Neuronal stem cell (in vitro differentiated cells): ENCODE results near the gene B4GALNT4.

Experiments
- DNase-seq: peaks from one replicate; pipeline ENCODE4 v3.0.0-alpha.2; 2013; ENCODE audit warnings: low spot score
- H2AFZ ChIP-seq: one replicate; pipeline ENCODE4 v1.6.1; 2013; ENCODE audit warnings: mild to moderate bottlenecking, low read length, inconsistent platforms
- H2AK5ac ChIP-seq: 2 replicates; pipeline ENCODE4 v1.6.1; 2013; ENCODE audit warnings: low read depth, mild to moderate bottlenecking, inconsistent platforms, low read length, moderate library complexity, mixed read lengths
- H2BK120ac ChIP-seq: 2 replicates; pipeline ENCODE4 v1.6.1; 2013; ENCODE audit warnings: low read depth, mild to moderate bottlenecking, inconsistent platforms, low read length, moderate library complexity, mixed read lengths
- H2BK12ac ChIP-seq: one replicate; pipeline ENCODE4 v1.6.1; 2013; ENCODE audit warnings: low read length, inconsistent platforms
- H2BK15ac ChIP-seq: 2 replicates; pipeline ENCODE4 v1.6.1; 2013; ENCODE audit warnings: mild to moderate bottlenecking, low read length, inconsistent platforms, mixed read lengths
- H2BK5ac ChIP-seq: one replicate; pipeline ENCODE4 v1.6.1; 2013; ENCODE audit warnings: inconsistent platforms, mild to moderate bottlenecking, low read length, moderate library complexity
- H3K14ac ChIP-seq: one replicate; pipeline ENCODE4 v1.6.1; 2013; ENCODE audit warnings: low read length, inconsistent platforms
- H3K18ac ChIP-seq: 2 replicates; pipeline ENCODE4 v1.6.1; 2013; ENCODE audit warnings: low read length, inconsistent platforms
- H3K23ac ChIP-seq: 2 replicates; pipeline ENCODE4 v1.6.1; 2013; ENCODE audit warnings: low read depth, mild to moderate bottlenecking, mixed read lengths, low read length, inconsistent platforms; ENCODE audit not compliant: poor library complexity
- H3K27ac ChIP-seq: replicated peaks from 3 replicates; pipeline ENCODE4 v1.5.1; 2013; ENCODE audit warnings: low read length, inconsistent platforms
- H3K27me3 ChIP-seq, 3 experiments: 2 replicates each; pipeline ENCODE4 v1.6.1; 2013; ENCODE audit warnings: low read length in 3 of 3, mild to moderate bottlenecking in 2 of 3, inconsistent platforms in 1 of 3, low read depth in 1 of 3, mixed read lengths in 1 of 3, moderate library complexity in 1 of 3; ENCODE audit not compliant: control insufficient read depth in 3 of 3, insufficient read depth in 3 of 3
- H3K36me3 ChIP-seq, 2 donors: replicated peaks in 1 of 2; 2 replicates each; pipeline ENCODE4 v1.6.1; 2013; ENCODE audit warnings: low read length in 2 of 2; ENCODE audit not compliant: control insufficient read depth in 2 of 2, insufficient read depth in 2 of 2
- H3K4ac ChIP-seq: 2 replicates; pipeline ENCODE4 v1.6.1; 2013; ENCODE audit warnings: inconsistent platforms, mild to moderate bottlenecking, low read length, moderate library complexity
- H3K4me1 ChIP-seq, 2 donors: 1 replicate in 1 of 2; 2 replicates in 1 of 2; pipeline ENCODE4 v1.6.1; 2013; ENCODE audit warnings: low read length in 2 of 2, low read depth in 1 of 2; ENCODE audit not compliant: control insufficient read depth in 2 of 2, insufficient read depth in 1 of 2
- H3K4me2 ChIP-seq: one replicate; pipeline ENCODE4 v1.6.1; 2013; ENCODE audit warnings: mild to moderate bottlenecking, low read length, inconsistent platforms; ENCODE audit not compliant: insufficient read depth, poor library complexity, severe bottlenecking
- H3K4me3 ChIP-seq, 2 donors: 2 replicates each; pipeline ENCODE4 v1.5.1; 2013; ENCODE audit warnings: low read length in 2 of 2, mild to moderate bottlenecking in 2 of 2, inconsistent platforms in 1 of 2, moderate library complexity in 1 of 2
- H3K79me1 ChIP-seq: one replicate; pipeline ENCODE4 v1.6.1; 2013; ENCODE audit warnings: low read depth, mild to moderate bottlenecking, inconsistent platforms, low read length, moderate library complexity
- H3K9ac ChIP-seq: one replicate; pipeline ENCODE4 v1.6.1; 2013; ENCODE audit warnings: mild to moderate bottlenecking, low read depth, low read length, inconsistent platforms; ENCODE audit not compliant: poor library complexity
- H3K9me3 ChIP-seq, 2 donors: replicated peaks in 1 of 2; 2 replicates each; pipeline versions ENCODE3 to v1.6.1; 2013; ENCODE audit warnings: low read length in 2 of 2, mild to moderate bottlenecking in 2 of 2, inconsistent platforms in 1 of 2, low read depth in 1 of 2, mixed read lengths in 1 of 2, moderate library complexity in 1 of 2; ENCODE audit not compliant: control insufficient read depth in 2 of 2, insufficient read depth in 1 of 2
- H4K8ac ChIP-seq: one replicate; pipeline ENCODE4 v1.6.1; 2013; ENCODE audit warnings: low read depth, mild to moderate bottlenecking, inconsistent platforms, low read length, moderate library complexity
- H4K91ac ChIP-seq: one replicate; pipeline ENCODE4 v1.6.1; 2013; ENCODE audit warnings: low read length, low read depth, mild to moderate bottlenecking, inconsistent platforms; ENCODE audit not compliant: poor library complexity
- WGBS, 2 donors: extraction: QIAGEN DNeasy Blood & Tissue Kit; methylation state at CpG; one replicate each; pipeline ENCODE4 v1.1.7; 2013; ENCODE audit warnings: missing lambda C conversion rate in 2 of 2, mixed read lengths in 1 of 2; ENCODE audit not compliant: insufficient read length in 2 of 2, insufficient replicate concordance in 1 of 2; ENCODE audit errors: extremely low coverage in 2 of 2; 5-methylcytosine and 5-hydroxymethylcytosine counted together

B4GALNT4 gene

DNA sequence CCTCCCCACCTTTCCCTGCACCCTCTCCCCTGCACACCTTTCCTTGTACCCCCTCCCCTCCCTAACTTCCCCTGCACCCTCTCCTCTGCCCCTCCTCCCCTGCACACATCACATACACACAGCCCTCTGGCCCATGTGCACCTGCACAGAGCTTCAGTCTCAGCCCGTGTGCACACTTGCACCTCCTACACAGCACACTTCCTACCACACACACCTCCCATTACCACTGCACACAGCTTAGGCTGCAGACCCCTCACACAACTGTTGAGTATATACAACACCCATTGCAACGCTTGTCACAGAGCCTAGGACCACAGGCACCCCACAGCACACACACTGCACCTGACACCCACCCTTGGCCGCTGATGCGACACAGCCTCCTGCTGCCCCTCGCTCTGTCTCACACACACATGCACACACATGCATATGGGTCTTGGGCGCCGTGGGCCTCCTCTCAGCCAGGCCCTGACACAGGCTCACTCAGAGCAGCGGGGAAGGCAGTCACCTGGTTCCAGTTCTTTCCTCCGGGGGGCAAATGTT, 45.1 kb downstream of the B4GALNT4 start:
- Histone ChIP-seq H3K36me3 (no peaks in the 10 kb centered on the region), H3K27me3 (peaks cover 15 to 58% (median 44%) of the 10 kb centered on the region in 3 experiments), H2BK15ac (peak overlapping the region; percentile 1), H3K27ac (no peak overlapping the region), H3K18ac (peak overlapping the region; percentile 6), H4K91ac (no peak overlapping the region), H3K23ac (peak overlapping the region; percentile 21), H3K9me3 (peaks cover 0 to 4% of the 10 kb centered on the region in 2 donors), H3K9ac (peak overlapping the region; percentile 46), H3K4me3 (no peak overlapping the region), H4K8ac (no peak overlapping the region), H3K4me2 (no peak overlapping the region), H3K14ac (no peak overlapping the region), H2AK5ac (peak overlapping the region; percentile 6), H2BK120ac (no peak overlapping the region), H2BK5ac (no peak overlapping the region), H3K79me1 (no peaks in the 10 kb centered on the region), H3K4ac (no peak overlapping the region), H2BK12ac (no peak overlapping the region), H2AFZ (peak overlapping the region; percentile 24), H3K4me1 (peaks cover 0 to 7% of the 10 kb centered on the region in 2 donors)
- WGBS, 2 donors = no CpG with 5 or more reads among the region's 9 CpGs
- no peak for DNase-seq

- no CpG with 5 or more reads among the region's 5 CpGs for WGBS, 2 donors
- no peak overlapping the region for H3K27ac ChIP-seq
Measured at GRCh38 chr11:415640-416041, 46.3 kb downstream of the B4GALNT4 start.

DNA sequence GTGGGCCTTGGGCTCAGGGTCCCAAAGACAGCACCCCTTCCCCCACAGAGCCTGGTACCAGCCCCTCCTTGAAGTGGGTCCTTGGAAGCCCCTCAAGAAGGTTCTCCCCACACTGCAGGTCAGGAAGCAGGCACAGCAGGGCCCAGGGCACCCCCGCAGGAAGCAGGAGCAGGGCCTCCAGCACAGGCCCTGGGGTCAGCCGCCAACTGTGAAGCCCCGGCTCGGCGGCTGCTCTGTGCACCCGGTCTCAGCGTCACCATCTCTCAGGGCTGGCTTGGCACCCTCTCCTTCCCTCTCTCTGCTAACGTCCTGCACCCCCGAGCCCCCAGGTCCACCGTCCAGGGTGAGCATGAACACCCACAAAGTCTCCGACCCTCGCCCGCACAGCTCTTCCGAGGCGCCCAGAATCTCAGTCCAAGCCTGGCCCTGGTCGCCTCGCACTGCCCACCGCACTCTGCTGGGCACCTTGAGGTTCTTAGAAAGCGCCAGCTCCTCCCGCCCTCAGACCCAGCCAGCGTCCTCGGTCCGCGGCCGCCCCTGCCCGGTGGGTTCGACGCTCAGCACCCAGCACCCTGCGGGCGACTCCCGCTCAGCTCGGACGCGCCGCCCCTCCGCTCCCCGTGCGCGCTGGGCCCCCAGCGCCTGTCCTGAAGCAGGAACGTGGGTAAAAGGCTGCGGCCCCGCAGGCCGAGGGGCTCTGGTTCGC, 46.9 kb downstream of the B4GALNT4 start:
- Histone ChIP-seq H3K9me3 (peaks cover 0 to 4% of the 10 kb centered on the region in 2 donors), H2BK120ac (no peak overlapping the region), H3K4ac (no peak overlapping the region), H2BK5ac (peak overlapping the region; percentile 87), H3K27ac (no peak overlapping the region), H3K23ac (peak overlapping the region; percentile 95), H3K27me3 (peaks cover 15 to 61% (median 44%) of the 10 kb centered on the region in 3 experiments), H2AFZ (peak overlapping the region; percentile 91), H4K8ac (peak overlapping the region; percentile 17), H2BK15ac (peak overlapping the region; percentile 99), H2AK5ac (peak overlapping the region; percentile 46), H3K14ac (peak overlapping the region; percentile 56), H3K9ac (peak overlapping the region; percentile 84), H3K79me1 (no peaks in the 10 kb centered on the region), H2BK12ac (peak overlapping the region; percentile 84), H3K4me3 (peak overlapping the region in 1 of 2 donors; percentile 77), H3K4me1 (peaks cover 0 to 7% of the 10 kb centered on the region in 2 donors), H4K91ac (no peak overlapping the region), H3K4me2 (peak overlapping the region; percentile 93), H3K36me3 (no peaks in the 10 kb centered on the region), H3K18ac (peak overlapping the region; percentile 92)
- DNase-seq = no peak
- WGBS, 2 donors = no CpG with 5 or more reads among the region's 45 CpGs

More at GRCh38 chr11:415640-416041, 46.3 kb downstream of the B4GALNT4 start:
- H3K9ac ChIP-seq = no peak overlapping the region
- peaks cover 0 to 7% of the 10 kb centered on the region in 2 donors for H3K4me1 ChIP-seq
- no peaks in the 10 kb centered on the region for H3K36me3 ChIP-seq
- H2BK15ac ChIP-seq = no peak overlapping the region
- H3K18ac ChIP-seq = no peak overlapping the region
- no peak overlapping the region for H2BK5ac ChIP-seq
- H4K91ac ChIP-seq = no peak overlapping the region
- H2AFZ ChIP-seq = no peak overlapping the region
- peaks cover 0 to 4% of the 10 kb centered on the region in 2 donors for H3K9me3 ChIP-seq
- no peak overlapping the region for H3K4me2 ChIP-seq
- H3K14ac ChIP-seq = no peak overlapping the region
- H2AK5ac ChIP-seq = no peak overlapping the region
- no peak overlapping the region for H4K8ac ChIP-seq
- DNase-seq = no peak
- no peak overlapping the region for H2BK12ac ChIP-seq
- peaks cover 15 to 61% (median 44%) of the 10 kb centered on the region in 3 experiments for H3K27me3 ChIP-seq
- no peak overlapping the region for H2BK120ac ChIP-seq
- no peak overlapping the region for H3K23ac ChIP-seq
- H3K4me3 ChIP-seq = no peak overlapping the region
- H3K4ac ChIP-seq = no peak overlapping the region
- no peaks in the 10 kb centered on the region for H3K79me1 ChIP-seq
